Measurements from ENCODE around the gene TPCN1.

The TPCN1 gene

DNA sequence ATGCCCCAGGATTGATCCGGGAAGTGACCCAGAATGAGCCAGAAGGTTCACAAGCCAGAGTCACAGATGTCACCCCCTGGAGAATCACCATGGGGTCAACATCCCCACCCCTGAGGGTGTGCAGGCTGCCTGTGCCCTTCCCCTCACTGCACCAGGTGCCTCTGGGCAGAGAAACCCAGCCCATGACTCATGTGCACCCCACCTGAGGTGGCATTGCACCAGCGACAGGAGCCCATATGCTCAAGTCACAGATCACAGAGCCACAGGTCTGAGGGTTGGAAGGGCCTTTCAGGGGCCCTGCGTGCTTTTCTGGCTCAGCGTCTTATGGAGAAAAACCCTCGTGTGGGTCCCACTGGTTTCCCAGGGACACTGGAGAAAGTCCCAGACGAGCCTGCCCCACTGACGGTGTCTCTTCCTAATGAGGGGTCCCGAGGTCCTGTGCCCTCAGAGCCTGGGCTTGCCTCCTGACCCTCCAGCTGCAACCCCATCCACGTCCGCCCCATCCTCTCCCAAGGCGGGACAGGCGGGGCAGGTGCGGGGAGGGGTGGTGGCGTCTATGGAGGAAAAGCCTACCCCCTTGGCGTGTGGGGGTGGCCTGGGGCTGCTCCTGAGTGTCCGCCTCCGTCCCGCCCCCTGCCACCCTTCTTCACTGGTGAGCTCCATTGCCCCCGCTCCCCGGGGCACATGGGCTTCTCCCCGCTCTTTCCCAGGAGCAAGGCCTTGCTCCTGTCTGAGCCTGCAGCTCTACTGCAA is 66.1 kb downstream of the TPCN1 start:
- Histone ChIP-seq H3K9me3 (ENCODE audit: control insufficient read depth, low read length) (no peaks in the 10 kb centered on the region), H3K4me1 (ENCODE audit: control insufficient read depth, insufficient read depth, low read length) (peaks cover 12% of the 10 kb centered on the region), H3K27me3 (ENCODE audit: control insufficient read depth, insufficient read depth, low read length, poor library complexity, severe bottlenecking) (no peaks in the 10 kb centered on the region), H3K27ac (ENCODE audit: insufficient read depth, low read depth, low read length, poor library complexity, severe bottlenecking) (no peak overlapping the region), H3K36me3 (ENCODE audit: control insufficient read depth, insufficient read depth, low read length) (no peaks in the 10 kb centered on the region), H3K4me3 (ENCODE audit: insufficient read depth, low read depth, low read length) (no peak overlapping the region)
- 95 to 96% methylated on average over 21 of the region's 21 CpGs for WGBS, 2 experiments

GRCh38 chr12:113287899-113288282 is 66.6 kb downstream of the TPCN1 start:
- Histone ChIP-seq H3K27me3 (ENCODE audit: control insufficient read depth, insufficient read depth, low read length, poor library complexity, severe bottlenecking) (no peaks in the 10 kb centered on the region), H3K4me1 (ENCODE audit: control insufficient read depth, insufficient read depth, low read length) (peaks cover 12% of the 10 kb centered on the region)
- WGBS, 2 experiments, result 95% methylated on average over 19 of the region's 19 CpGs

GRCh38 chr12:113289361-113289760 is 68.1 kb downstream of the TPCN1 start:
- H3K27me3 ChIP-seq (ENCODE audit: control insufficient read depth, insufficient read depth, low read length, poor library complexity, severe bottlenecking), result no peaks in the 10 kb centered on the region
- H3K36me3 ChIP-seq (ENCODE audit: control insufficient read depth, insufficient read depth, low read length), result no peaks in the 10 kb centered on the region
- H3K4me1 ChIP-seq (ENCODE audit: control insufficient read depth, insufficient read depth, low read length), result peaks cover 12% of the 10 kb centered on the region
- no peak overlapping the region for H3K4me3 ChIP-seq (ENCODE audit: insufficient read depth, low read depth, low read length)
- WGBS, 2 experiments, result 93 to 94% methylated on average over 2 of the region's 2 CpGs
- no peak overlapping the region for H3K27ac ChIP-seq (ENCODE audit: insufficient read depth, low read depth, low read length, poor library complexity, severe bottlenecking)
- H3K9me3 ChIP-seq (ENCODE audit: control insufficient read depth, low read length), result no peaks in the 10 kb centered on the region

More at GRCh38 chr12:113287899-113288282, 66.6 kb downstream of the TPCN1 start:
- no peaks in the 10 kb centered on the region for H3K36me3 ChIP-seq (ENCODE audit: control insufficient read depth, insufficient read depth, low read length)
- no peak overlapping the region for H3K27ac ChIP-seq (ENCODE audit: insufficient read depth, low read depth, low read length, poor library complexity, severe bottlenecking)
- no peaks in the 10 kb centered on the region for H3K9me3 ChIP-seq (ENCODE audit: control insufficient read depth, low read length)
- no peak overlapping the region for H3K4me3 ChIP-seq (ENCODE audit: insufficient read depth, low read depth, low read length)

DNA sequence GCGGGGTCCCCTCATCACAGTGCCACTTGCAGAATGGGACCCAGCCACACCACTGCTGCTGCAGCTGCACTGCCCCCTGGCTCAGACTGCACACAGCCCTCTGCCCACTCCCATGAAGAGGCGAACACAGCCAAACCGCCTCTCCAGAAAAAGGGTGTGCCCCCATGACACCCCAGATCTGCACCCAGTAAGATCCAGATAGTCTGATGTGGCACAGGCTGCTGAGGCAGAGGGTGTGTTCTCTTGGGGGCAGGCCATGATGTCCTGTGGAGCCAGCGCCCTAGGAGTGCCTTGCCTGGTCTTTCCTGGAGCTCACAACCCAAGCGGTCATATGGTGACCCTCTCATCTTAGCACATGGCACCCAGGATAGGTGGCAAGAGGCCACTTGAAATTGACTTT is 69.2 kb downstream of the TPCN1 start:
- no peak overlapping the region for H3K4me3 ChIP-seq (ENCODE audit: insufficient read depth, low read depth, low read length)
- no peaks in the 10 kb centered on the region for H3K9me3 ChIP-seq (ENCODE audit: control insufficient read depth, low read length)
- no peak overlapping the region for H3K27ac ChIP-seq (ENCODE audit: insufficient read depth, low read depth, low read length, poor library complexity, severe bottlenecking)
- H3K36me3 ChIP-seq (ENCODE audit: control insufficient read depth, insufficient read depth, low read length), result no peaks in the 10 kb centered on the region
- 96 to 100% methylated on average over 5 of the region's 5 CpGs for WGBS, 2 experiments
- H3K4me1 ChIP-seq (ENCODE audit: control insufficient read depth, insufficient read depth, low read length), result peaks cover 6% of the 10 kb centered on the region
- H3K27me3 ChIP-seq (ENCODE audit: control insufficient read depth, insufficient read depth, low read length, poor library complexity, severe bottlenecking), result no peaks in the 10 kb centered on the region

- WGBS, 2 experiments, result 94 to 95% methylated on average over 17 of the region's 17 CpGs
- H3K36me3 ChIP-seq (ENCODE audit: control insufficient read depth, insufficient read depth, low read length), result no peaks in the 10 kb centered on the region
- H3K4me1 ChIP-seq (ENCODE audit: control insufficient read depth, insufficient read depth, low read length), result no peaks in the 10 kb centered on the region
- no peak overlapping the region for H3K27ac ChIP-seq (ENCODE audit: insufficient read depth, low read depth, low read length, poor library complexity, severe bottlenecking)
- no peak overlapping the region for H3K4me3 ChIP-seq (ENCODE audit: insufficient read depth, low read depth, low read length)
- H3K9me3 ChIP-seq (ENCODE audit: control insufficient read depth, low read length), result no peaks in the 10 kb centered on the region
- H3K27me3 ChIP-seq (ENCODE audit: control insufficient read depth, insufficient read depth, low read length, poor library complexity, severe bottlenecking), result no peaks in the 10 kb centered on the region
Measured at GRCh38 chr12:113291586-113291985, 70.3 kb downstream of the TPCN1 start.

DNA sequence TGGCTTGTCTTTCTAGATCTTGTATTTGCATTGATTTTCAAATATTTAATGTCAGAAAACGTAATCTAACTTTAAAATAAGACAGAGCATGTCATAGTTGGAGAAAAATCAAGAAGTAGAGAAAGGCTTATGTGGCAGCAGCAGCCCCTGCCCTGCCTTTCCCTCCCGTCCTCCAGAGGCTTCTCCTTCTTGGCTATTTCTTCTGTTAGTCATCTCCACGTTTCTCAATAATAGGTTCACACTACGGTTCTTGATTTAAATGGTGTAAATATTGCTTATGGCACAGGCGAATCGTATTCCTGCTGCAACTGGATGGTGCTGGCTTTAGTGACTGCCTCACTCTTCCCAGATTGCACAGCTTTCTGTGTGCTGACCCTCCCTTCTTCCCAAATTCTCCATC is 70.8 kb downstream of the TPCN1 start:
- no peaks in the 10 kb centered on the region for H3K9me3 ChIP-seq (ENCODE audit: control insufficient read depth, low read length)
- 92 to 97% methylated on average over 5 to 6 of the region's 6 CpGs for WGBS, 2 experiments

GRCh38 chr12:113292547-113292946 is 71.3 kb downstream of the TPCN1 start:
- Histone ChIP-seq H3K9me3 (ENCODE audit: control insufficient read depth, low read length) (no peaks in the 10 kb centered on the region), H3K4me3 (ENCODE audit: insufficient read depth, low read depth, low read length) (no peak overlapping the region), H3K27ac (ENCODE audit: insufficient read depth, low read depth, low read length, poor library complexity, severe bottlenecking) (no peak overlapping the region), H3K36me3 (ENCODE audit: control insufficient read depth, insufficient read depth, low read length) (no peaks in the 10 kb centered on the region), H3K27me3 (ENCODE audit: control insufficient read depth, insufficient read depth, low read length, poor library complexity, severe bottlenecking) (no peaks in the 10 kb centered on the region), H3K4me1 (ENCODE audit: control insufficient read depth, insufficient read depth, low read length) (no peaks in the 10 kb centered on the region)
- 92 to 93% methylated on average over 7 of the region's 7 CpGs for WGBS, 2 experiments

More for the DNA sequence above, 70.8 kb downstream of the TPCN1 start:
- H3K36me3 ChIP-seq (ENCODE audit: control insufficient read depth, insufficient read depth, low read length), result no peaks in the 10 kb centered on the region
- no peaks in the 10 kb centered on the region for H3K27me3 ChIP-seq (ENCODE audit: control insufficient read depth, insufficient read depth, low read length, poor library complexity, severe bottlenecking)
- no peak overlapping the region for H3K27ac ChIP-seq (ENCODE audit: insufficient read depth, low read depth, low read length, poor library complexity, severe bottlenecking)
- no peak overlapping the region for H3K4me3 ChIP-seq (ENCODE audit: insufficient read depth, low read depth, low read length)
- no peaks in the 10 kb centered on the region for H3K4me1 ChIP-seq (ENCODE audit: control insufficient read depth, insufficient read depth, low read length)

DNA sequence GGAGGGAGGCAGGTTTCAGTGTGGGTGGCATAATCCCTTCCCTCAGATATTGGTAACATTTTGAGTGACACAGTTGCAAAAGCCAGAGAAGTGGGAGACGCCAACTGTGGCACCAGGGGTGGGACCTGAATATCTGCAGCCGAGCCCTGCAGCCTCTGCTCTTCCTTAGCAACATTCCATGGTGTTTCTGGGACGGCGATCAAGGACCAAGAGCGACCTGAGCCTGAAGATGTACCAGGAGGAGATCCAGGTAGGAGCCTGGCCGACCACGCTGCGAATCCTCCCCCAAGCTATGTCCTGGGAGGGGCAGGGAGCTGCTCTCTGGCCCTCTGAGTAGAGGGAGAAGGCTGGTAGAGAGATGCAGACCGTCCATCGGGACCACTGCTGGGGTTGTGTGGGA is 71.8 kb downstream of the TPCN1 start:
- Histone ChIP-seq H3K36me3 (ENCODE audit: control insufficient read depth, insufficient read depth, low read length) (no peaks in the 10 kb centered on the region), H3K27ac (ENCODE audit: insufficient read depth, low read depth, low read length, poor library complexity, severe bottlenecking) (no peak overlapping the region), H3K4me1 (ENCODE audit: control insufficient read depth, insufficient read depth, low read length) (no peaks in the 10 kb centered on the region), H3K4me3 (ENCODE audit: insufficient read depth, low read depth, low read length) (no peak overlapping the region), H3K27me3 (ENCODE audit: control insufficient read depth, insufficient read depth, low read length, poor library complexity, severe bottlenecking) (no peaks in the 10 kb centered on the region), H3K9me3 (ENCODE audit: control insufficient read depth, low read length) (no peaks in the 10 kb centered on the region)
- WGBS, 2 experiments, result 94 to 96% methylated on average over 10 of the region's 10 CpGs

- Histone ChIP-seq H3K36me3 (ENCODE audit: control insufficient read depth, insufficient read depth, low read length) (no peaks in the 10 kb centered on the region), H3K27ac (ENCODE audit: insufficient read depth, low read depth, low read length, poor library complexity, severe bottlenecking) (no peak overlapping the region), H3K4me3 (ENCODE audit: insufficient read depth, low read depth, low read length) (no peak overlapping the region), H3K27me3 (ENCODE audit: control insufficient read depth, insufficient read depth, low read length, poor library complexity, severe bottlenecking) (no peaks in the 10 kb centered on the region), H3K4me1 (ENCODE audit: control insufficient read depth, insufficient read depth, low read length) (peaks cover 5% of the 10 kb centered on the region), H3K9me3 (ENCODE audit: control insufficient read depth, low read length) (no peaks in the 10 kb centered on the region)
- WGBS, 2 experiments, result 93 to 94% methylated on average over 24 of the region's 24 CpGs
Measured at GRCh38 chr12:113295886-113296556, 74.8 kb downstream of the TPCN1 start.

DNA sequence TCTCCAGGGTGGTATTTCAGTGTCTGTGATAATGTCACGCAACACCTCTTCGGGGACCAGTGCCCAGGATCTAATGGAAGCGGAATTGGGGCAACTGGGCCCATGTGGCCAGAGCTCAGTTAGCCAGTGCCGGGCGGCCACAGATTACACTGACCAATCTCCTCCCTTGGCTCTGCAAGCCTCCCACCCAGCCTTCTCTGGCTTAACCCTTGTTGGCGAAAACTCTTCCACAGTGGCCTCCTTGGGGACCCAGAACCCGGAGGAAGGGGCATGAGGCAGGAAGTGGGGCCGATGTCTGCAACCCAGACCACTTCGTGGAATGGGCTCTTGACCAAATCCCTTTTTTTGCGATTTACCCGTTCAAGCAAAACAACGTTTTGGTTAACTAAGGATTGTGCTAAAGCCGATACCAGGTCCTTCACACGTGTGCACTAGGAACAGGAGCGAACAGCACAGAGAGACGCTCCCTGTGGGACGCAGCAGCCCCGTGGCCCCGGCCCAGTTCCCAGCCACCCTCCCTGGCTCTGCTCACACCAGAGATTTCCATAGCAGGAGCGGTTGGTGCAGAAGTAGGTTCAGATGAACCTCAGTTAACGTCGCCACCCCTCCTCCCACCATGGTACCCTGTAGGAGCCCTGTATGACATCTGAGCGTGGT is 75.4 kb downstream of the TPCN1 start:
- H3K4me3 ChIP-seq (ENCODE audit: insufficient read depth, low read depth, low read length), result no peak overlapping the region
- H3K27ac ChIP-seq (ENCODE audit: insufficient read depth, low read depth, low read length, poor library complexity, severe bottlenecking), result no peak overlapping the region
- peaks cover 5% of the 10 kb centered on the region for H3K4me1 ChIP-seq (ENCODE audit: control insufficient read depth, insufficient read depth, low read length)
- 93 to 94% methylated on average over 23 of the region's 23 CpGs for WGBS, 2 experiments
- H3K9me3 ChIP-seq (ENCODE audit: control insufficient read depth, low read length), result no peaks in the 10 kb centered on the region
- H3K27me3 ChIP-seq (ENCODE audit: control insufficient read depth, insufficient read depth, low read length, poor library complexity, severe bottlenecking), result no peaks in the 10 kb centered on the region
- H3K36me3 ChIP-seq (ENCODE audit: control insufficient read depth, insufficient read depth, low read length), result no peaks in the 10 kb centered on the region
